NOMO-1 treated with dmso at 0.1 percent for 144 hours (cell line): Measurements from ENCODE around the gene DCXR.

Source experiments
- DNase-seq: peaks from one replicate; lab custom pipeline; 2025; ENCODE audit not compliant: unreplicated experiment; lab: John Stamatoyannopoulos, UW

DCXR gene

GRCh38 chr17:82055965-82056728, 18.6 kb upstream of the DCXR start:
- no peak for DNase-seq

- DNase-seq = no peak
Observed at GRCh38 chr17:82055023-82055964, 17.8 kb upstream of the DCXR start.

GRCh38 chr17:82054351-82055022, 17.0 kb upstream of the DCXR start:
- DNase-seq = no peak

GRCh38 chr17:82053556-82054263, 16.2 kb upstream of the DCXR start:
- DNase-seq = no peak

- no peak for DNase-seq
Observed at GRCh38 chr17:82053130-82053529, 15.6 kb upstream of the DCXR start.

GRCh38 chr17:82052638-82053059, 15.2 kb upstream of the DCXR start:
- DNase-seq = no peak

- no peak for DNase-seq
Observed at GRCh38 chr17:82051776-82052637, 14.5 kb upstream of the DCXR start, which contains the start of the genes GPS1 and RFNG. Gene GPS1 (plus strand): TSS chr17:82051898. CDS start chr17:82051932, 34 bp downstream. Gene RFNG (minus strand): TSS chr17:82051811. CDS start chr17:82051766, 45 bp downstream.

GRCh38 chr17:82050761-82051641, 13.5 kb upstream of the DCXR start:
- DNase-seq = no peak

GRCh38 chr17:82050152-82050760, 12.8 kb upstream of the DCXR start:
- DNase-seq = no peak

GRCh38 chr17:82049521-82049971, 12.0 kb upstream of the DCXR start:
- no peak for DNase-seq

GRCh38 chr17:82049106-82049505, 11.6 kb upstream of the DCXR start:
- no peak for DNase-seq

GRCh38 chr17:82048571-82048971, 11.1 kb upstream of the DCXR start:
- no peak for DNase-seq

- DNase-seq = no peak
Observed at GRCh38 chr17:82047914-82048570, 10.5 kb upstream of the DCXR start.

- DNase-seq = no peak
Observed at GRCh38 chr17:82047379-82047778, 9.9 kb upstream of the DCXR start.

- DNase-seq = no peak
Observed at GRCh38 chr17:82046903-82047302, 9.4 kb upstream of the DCXR start.

GRCh38 chr17:82045936-82046484, 8.5 kb upstream of the DCXR start:
- no peak for DNase-seq

- DNase-seq = no peak
Observed at GRCh38 chr17:82043507-82043906, 6.0 kb upstream of the DCXR start.
